Prostate gland (tissue), 2 donors: ENCODE results near the gene SLC39A9.

Source experiments
- POLR2A ChIP-seq: fragments of 450-650 bp; IDR thresholded peaks from one replicate; pipeline ENCODE4 v1.6.1; 2016; ENCODE audit warnings: antibody characterized with exemption, mild to moderate bottlenecking
- POLR2AphosphoS5 ChIP-seq: sonication (generic); formaldehyde crosslinking; IDR thresholded peaks from one replicate; pipeline ENCODE4 v1.6.1; 2017; ENCODE audit warnings: antibody characterized with exemption
- TF ChIP-seq, protein P1 (sequence below), 4 experiments: fragments of 200-600 bp in 2 of 4; fragments of 450-650 bp in 2 of 4; sonication (generic) in 2 of 4; IDR thresholded peaks; 1 replicate in 3 of 4; 2 replicates in 1 of 4; pipeline ENCODE4 v1.5.1; 2016 to 2019; ENCODE audit warnings: antibody characterized with exemption in 4 of 4, mild to moderate bottlenecking in 2 of 4, moderate library complexity in 2 of 4

DNA sequence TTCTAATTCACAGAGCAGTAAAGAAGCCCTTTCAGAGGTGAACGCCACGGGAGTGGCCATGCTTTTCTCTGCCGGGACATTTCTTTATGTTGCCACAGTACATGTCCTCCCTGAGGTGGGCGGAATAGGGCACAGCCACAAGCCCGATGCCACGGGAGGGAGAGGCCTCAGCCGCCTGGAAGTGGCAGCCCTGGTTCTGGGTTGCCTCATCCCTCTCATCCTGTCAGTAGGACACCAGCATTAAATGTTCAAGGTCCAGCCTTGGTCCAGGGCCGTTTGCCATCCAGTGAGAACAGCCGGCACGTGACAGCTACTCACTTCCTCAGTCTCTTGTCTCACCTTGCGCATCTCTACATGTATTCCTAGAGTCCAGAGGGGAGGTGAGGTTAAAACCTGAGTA, 59.9 kb downstream of the SLC39A9 start:
- TF ChIP-seq POLR2AphosphoS5: no peak
- no peak for TF ChIP-seq POLR2A
- TF ChIP-seq, protein P1, sequence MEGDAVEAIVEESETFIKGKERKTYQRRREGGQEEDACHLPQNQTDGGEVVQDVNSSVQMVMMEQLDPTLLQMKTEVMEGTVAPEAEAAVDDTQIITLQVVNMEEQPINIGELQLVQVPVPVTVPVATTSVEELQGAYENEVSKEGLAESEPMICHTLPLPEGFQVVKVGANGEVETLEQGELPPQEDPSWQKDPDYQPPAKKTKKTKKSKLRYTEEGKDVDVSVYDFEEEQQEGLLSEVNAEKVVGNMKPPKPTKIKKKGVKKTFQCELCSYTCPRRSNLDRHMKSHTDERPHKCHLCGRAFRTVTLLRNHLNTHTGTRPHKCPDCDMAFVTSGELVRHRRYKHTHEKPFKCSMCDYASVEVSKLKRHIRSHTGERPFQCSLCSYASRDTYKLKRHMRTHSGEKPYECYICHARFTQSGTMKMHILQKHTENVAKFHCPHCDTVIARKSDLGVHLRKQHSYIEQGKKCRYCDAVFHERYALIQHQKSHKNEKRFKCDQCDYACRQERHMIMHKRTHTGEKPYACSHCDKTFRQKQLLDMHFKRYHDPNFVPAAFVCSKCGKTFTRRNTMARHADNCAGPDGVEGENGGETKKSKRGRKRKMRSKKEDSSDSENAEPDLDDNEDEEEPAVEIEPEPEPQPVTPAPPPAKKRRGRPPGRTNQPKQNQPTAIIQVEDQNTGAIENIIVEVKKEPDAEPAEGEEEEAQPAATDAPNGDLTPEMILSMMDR (IDR thresholded peaks at IDR 0.05): no peak
